Ovary (tissue), 3 donors: ENCODE results near the gene EVI5.

Experiments used
- EP300 ChIP-seq: sonication (generic); formaldehyde crosslinking; IDR thresholded peaks from one replicate; pipeline ENCODE4 v1.6.1; 2017; ENCODE audit warnings: antibody characterized with exemption
- POLR2A ChIP-seq: fragments of 450-650 bp; IDR thresholded peaks from one replicate; pipeline ENCODE4 v1.6.1; 2017; ENCODE audit warnings: antibody characterized with exemption, mild to moderate bottlenecking, moderate library complexity
- TF ChIP-seq, protein P1 (sequence below), 3 donors: fragments of 450-650 bp in 2 of 3; fragments of 200-600 bp in 1 of 3; IDR thresholded peaks; one replicate each; pipeline versions ENCODE4 v1.5.1 to v1.8.0; 2016 to 2022; ENCODE audit warnings: antibody characterized with exemption in 3 of 3, mild to moderate bottlenecking in 1 of 3
- donor health status: DM: no; HTN: no; CAD: no.

DNA sequence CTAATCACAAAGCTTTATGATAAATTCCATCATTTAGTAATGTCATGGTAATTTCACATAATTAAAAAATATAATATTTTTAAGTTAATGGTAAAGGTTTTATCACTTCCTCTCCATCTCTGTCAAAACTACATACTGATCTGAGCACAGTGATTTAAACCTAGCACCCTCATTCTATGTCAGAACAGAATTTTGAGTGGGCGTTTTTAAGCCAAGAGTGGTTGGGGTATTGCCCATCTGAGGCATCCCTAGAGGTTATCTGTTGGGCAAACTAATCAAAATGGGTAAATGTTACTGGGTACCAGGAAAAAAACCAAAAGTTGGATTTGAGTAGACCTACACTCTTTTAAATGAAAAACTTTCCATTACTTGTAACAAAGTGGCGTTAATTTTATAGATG is 197.5 kb downstream of the EVI5 start:
- TF ChIP-seq, protein P1, sequence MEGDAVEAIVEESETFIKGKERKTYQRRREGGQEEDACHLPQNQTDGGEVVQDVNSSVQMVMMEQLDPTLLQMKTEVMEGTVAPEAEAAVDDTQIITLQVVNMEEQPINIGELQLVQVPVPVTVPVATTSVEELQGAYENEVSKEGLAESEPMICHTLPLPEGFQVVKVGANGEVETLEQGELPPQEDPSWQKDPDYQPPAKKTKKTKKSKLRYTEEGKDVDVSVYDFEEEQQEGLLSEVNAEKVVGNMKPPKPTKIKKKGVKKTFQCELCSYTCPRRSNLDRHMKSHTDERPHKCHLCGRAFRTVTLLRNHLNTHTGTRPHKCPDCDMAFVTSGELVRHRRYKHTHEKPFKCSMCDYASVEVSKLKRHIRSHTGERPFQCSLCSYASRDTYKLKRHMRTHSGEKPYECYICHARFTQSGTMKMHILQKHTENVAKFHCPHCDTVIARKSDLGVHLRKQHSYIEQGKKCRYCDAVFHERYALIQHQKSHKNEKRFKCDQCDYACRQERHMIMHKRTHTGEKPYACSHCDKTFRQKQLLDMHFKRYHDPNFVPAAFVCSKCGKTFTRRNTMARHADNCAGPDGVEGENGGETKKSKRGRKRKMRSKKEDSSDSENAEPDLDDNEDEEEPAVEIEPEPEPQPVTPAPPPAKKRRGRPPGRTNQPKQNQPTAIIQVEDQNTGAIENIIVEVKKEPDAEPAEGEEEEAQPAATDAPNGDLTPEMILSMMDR (IDR thresholded peaks at IDR 0.05), result no peak
- TF ChIP-seq EP300, result no peak
- no peak for TF ChIP-seq POLR2A
